Mesodermal cell (in vitro differentiated cells): ENCODE results near the gene DDX4.
"Not testable (repeated sequence)": the region's sequence is repeated elsewhere in the genome, so short reads cannot be mapped to it uniquely, and the experiment has no call there.

ENCODE experiments used
- H3K27ac ChIP-seq: 2 replicates; pipeline ENCODE4 v1.7.0; 2013; ENCODE audit warnings: mild to moderate bottlenecking, low read depth, low read length, moderate library complexity; ENCODE audit not compliant: severe bottlenecking
- H3K36me3 ChIP-seq: 2 replicates; pipeline ENCODE4 v1.7.1; 2013; ENCODE audit warnings: mild to moderate bottlenecking, low read length, moderate library complexity; ENCODE audit not compliant: control insufficient read depth, insufficient read depth
- H3K4me1 ChIP-seq: one replicate; pipeline ENCODE4 v1.7.1; 2013; ENCODE audit warnings: mild to moderate bottlenecking, low read length; ENCODE audit not compliant: insufficient read depth, control insufficient read depth, poor library complexity, severe bottlenecking
- H3K4me3 ChIP-seq: 2 replicates; pipeline ENCODE4 v1.7.0; 2013; ENCODE audit warnings: low read length, control low read depth, mild to moderate bottlenecking; ENCODE audit not compliant: insufficient read depth, poor library complexity, severe bottlenecking; ENCODE audit errors: extremely low read depth
- H3K9me3 ChIP-seq: 2 replicates; pipeline ENCODE4 v1.7.1; 2013; ENCODE audit warnings: mild to moderate bottlenecking, low read length, moderate library complexity; ENCODE audit not compliant: control insufficient read depth
- WGBS, 2 experiments: methylation state at CpG; one replicate each; pipeline ENCODE4 v1.1.5; 2013; ENCODE audit warnings: missing lambda C conversion rate in 2 of 2; ENCODE audit not compliant: insufficient coverage in 2 of 2; 5-methylcytosine and 5-hydroxymethylcytosine counted together

The DDX4 gene

DNA sequence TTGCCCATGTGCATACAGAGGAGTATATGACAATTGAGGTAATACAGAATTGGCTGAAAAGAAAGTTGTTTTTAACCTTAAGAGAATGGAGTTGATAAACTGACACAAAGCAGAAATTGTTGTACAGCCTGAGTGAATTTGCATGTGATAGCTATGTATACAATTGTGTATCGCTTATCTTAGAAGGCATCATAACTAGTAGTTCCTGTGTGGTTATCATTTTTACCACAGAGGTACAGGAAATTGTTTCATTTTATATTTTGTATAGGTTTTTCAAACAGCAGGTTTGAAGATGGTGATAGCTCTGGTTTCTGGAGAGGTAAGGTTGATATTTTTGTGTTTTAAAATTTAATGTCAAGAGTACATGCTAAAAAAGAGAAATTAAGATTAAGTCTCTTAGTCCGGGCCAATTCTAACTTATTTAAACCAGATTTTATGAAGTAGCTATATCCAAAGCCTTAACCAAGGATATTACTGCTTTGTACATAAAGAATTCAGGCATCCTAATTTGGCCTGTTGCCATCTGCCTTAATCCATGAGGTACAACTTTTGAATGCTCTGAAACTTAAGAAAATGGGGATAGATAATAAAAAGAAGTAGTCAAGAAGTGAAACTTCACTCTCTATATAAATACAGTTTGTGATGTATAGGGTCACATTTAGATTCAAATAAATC, 26.0 kb downstream of the DDX4 start:
- H3K27ac ChIP-seq: no peak overlapping the region
- H3K4me1 ChIP-seq: no peaks in the 10 kb centered on the region
- no peaks in the 10 kb centered on the region for H3K36me3 ChIP-seq
- WGBS, 2 experiments: 100% methylated on average over 1 of the region's 2 CpGs; no CpG with 5 or more reads in 1 of the 2 experiments
- H3K9me3 ChIP-seq: no peaks in the 10 kb centered on the region
- no peak overlapping the region for H3K4me3 ChIP-seq

DNA sequence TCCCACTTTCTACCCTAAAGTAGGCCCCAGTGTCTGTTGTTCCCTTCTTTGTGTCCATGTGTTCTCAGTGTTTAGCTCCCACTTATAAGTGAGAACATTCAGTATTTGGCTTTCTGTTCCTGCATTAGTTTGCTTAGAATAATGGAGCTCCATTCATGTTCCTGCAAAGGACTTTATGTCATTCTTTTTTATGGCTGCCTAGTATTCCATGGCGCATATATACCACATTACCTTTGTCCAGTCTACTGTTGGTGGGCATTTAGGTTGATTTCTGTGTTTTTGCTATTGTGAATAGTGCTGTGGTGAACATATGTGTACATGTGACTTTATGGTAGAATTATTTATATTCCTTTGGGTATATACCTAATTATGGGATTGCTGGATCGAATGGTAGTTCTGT, 30.4 kb downstream of the DDX4 start:
- H3K9me3 ChIP-seq: no peaks in the 10 kb centered on the region
- H3K4me3 ChIP-seq: no peak overlapping the region
- H3K4me1 ChIP-seq: no peaks in the 10 kb centered on the region
- WGBS, 2 experiments: no CpG with 5 or more reads among the region's 2 CpGs
- no peaks in the 10 kb centered on the region for H3K36me3 ChIP-seq
- H3K27ac ChIP-seq: no peak overlapping the region

GRCh38 chr5:55771175-55771655, 33.4 kb downstream of the DDX4 start:
- H3K27ac ChIP-seq: no peak overlapping the region
- no peak overlapping the region for H3K4me3 ChIP-seq
- no peaks in the 10 kb centered on the region for H3K4me1 ChIP-seq
- no peaks in the 10 kb centered on the region for H3K36me3 ChIP-seq
- no CpG with 5 or more reads among the region's 2 CpGs for WGBS, 2 experiments
- H3K9me3 ChIP-seq: no peaks in the 10 kb centered on the region

DNA sequence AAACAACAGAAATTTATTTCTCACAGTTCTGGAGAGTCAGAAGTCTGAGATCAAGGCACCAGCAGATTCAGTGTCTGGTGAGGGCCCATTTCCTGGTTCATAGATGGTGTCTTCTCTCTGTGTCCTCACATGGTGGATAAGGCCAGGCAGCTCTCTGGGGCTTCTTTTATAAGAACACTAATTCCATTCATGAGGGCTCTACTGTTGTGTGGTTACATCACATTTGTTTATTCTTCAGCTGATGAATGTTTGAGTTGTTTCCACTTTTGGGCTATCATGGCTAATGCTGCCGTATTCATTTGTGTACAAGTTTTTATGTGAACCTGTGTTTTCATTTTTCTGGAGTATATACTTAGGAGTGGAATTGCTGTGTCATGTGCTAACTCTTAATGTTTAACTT, 35.2 kb downstream of the DDX4 start:
- H3K36me3 ChIP-seq: no peaks in the 10 kb centered on the region
- H3K4me3 ChIP-seq: no peak overlapping the region
- WGBS, 2 experiments: 100% methylated on average over 1 of the region's 1 CpG; no CpG with 5 or more reads in 1 of the 2 experiments
- H3K27ac ChIP-seq: no peak overlapping the region
- H3K4me1 ChIP-seq: no peaks in the 10 kb centered on the region
- H3K9me3 ChIP-seq: no peaks in the 10 kb centered on the region

- H3K4me1 ChIP-seq: no peaks in the 10 kb centered on the region
- WGBS, 2 experiments: 96 to 100% methylated on average over 3 to 4 of the region's 6 CpGs
Observed at GRCh38 chr5:55777332-55777731, 39.5 kb downstream of the DDX4 start.

DNA sequence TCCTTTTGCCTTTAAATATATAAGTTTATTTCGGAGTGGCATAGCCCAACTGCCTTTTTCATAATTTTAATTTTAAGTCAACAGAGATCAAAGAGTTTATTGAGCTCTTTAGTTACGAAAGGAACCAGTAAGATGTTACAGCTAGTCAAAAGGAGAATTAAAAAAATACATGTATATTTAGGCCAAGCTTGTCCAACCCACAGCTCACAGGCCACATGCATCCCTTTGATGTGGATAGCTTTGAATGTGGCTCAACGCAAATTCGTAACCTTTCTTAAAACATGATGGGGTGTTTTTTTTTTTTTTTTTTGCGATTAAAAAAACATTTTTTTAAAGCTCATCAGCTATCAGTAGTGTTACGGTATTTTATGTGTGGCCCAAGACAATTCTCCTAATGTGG, 63.1 kb downstream of the DDX4 start:
- Histone ChIP-seq H3K4me3 (no peak overlapping the region), H3K4me1 (no peaks in the 10 kb centered on the region), H3K27ac (no peak overlapping the region), H3K9me3 (no peaks in the 10 kb centered on the region), H3K36me3 (no peaks in the 10 kb centered on the region)
- 80% methylated on average over 1 of the region's 6 CpGs; no CpG with 5 or more reads in 1 of the 2 experiments for WGBS, 2 experiments

More at GRCh38 chr5:55777332-55777731, 39.5 kb downstream of the DDX4 start:
- H3K4me3 ChIP-seq: no peak overlapping the region
- H3K9me3 ChIP-seq: no peaks in the 10 kb centered on the region
- H3K27ac ChIP-seq: no peak overlapping the region
- H3K36me3 ChIP-seq: no peaks in the 10 kb centered on the region

DNA sequence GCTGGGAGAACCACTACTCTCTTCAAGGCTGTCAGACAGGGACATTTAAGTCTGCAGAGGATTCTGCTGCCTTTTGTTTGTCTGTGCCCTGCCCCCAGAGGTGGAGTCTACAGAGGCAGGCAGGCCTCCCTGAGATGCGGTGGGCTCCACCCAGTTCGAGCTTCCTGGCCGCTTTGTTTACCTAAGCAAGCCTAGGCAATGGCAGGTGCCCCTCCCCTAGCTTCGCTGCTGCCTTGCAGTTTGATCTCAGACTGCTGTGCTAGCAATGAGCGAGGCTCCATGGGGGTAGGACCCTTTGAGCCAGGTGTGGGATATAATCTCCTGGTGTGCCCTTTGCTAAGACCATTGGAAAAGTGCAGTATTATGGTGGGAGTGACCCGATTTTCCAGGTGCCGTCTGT, 71.0 kb downstream of the DDX4 start:
- not testable (repeated sequence) for H3K4me3 ChIP-seq
- 93% methylated on average over 2 to 7 of the region's 7 CpGs for WGBS, 2 experiments

GRCh38 chr5:55815939-55816338, 78.1 kb downstream of the DDX4 start:
- H3K9me3 ChIP-seq, H3K4me3 ChIP-seq, H3K36me3 ChIP-seq, H3K4me1 ChIP-seq, H3K27ac ChIP-seq: not testable (repeated sequence)
- WGBS, 2 experiments: 67 to 95% methylated on average over 3 to 4 of the region's 4 CpGs

More for the DNA sequence above, 71.0 kb downstream of the DDX4 start:
- not testable (repeated sequence) for H3K9me3 ChIP-seq, H3K36me3 ChIP-seq, H3K27ac ChIP-seq, H3K4me1 ChIP-seq

DNA sequence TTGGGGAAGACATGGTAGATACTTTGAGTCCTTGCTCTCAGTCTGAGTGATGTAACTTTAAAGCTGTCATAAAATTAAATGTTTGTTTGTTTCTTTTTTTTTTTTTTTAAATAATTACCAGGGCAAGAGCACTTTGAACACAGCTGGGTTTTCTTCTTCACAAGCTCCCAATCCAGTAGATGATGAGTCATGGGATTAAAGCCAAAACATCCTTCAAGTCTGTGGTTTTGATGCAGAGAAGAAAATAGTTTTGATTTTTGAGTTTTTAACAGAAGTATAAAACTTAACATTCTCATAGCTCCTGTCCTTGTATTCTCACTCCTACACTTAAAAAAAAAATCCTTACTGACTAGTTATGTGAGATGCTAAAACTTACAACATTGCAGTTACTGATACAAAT, 78.5 kb downstream of the DDX4 start:
- Histone ChIP-seq H3K36me3 (no peaks in the 10 kb centered on the region), H3K27ac (no peak overlapping the region), H3K4me1 (no peaks in the 10 kb centered on the region), H3K4me3 (no peak overlapping the region), H3K9me3 (no peaks in the 10 kb centered on the region)

DNA sequence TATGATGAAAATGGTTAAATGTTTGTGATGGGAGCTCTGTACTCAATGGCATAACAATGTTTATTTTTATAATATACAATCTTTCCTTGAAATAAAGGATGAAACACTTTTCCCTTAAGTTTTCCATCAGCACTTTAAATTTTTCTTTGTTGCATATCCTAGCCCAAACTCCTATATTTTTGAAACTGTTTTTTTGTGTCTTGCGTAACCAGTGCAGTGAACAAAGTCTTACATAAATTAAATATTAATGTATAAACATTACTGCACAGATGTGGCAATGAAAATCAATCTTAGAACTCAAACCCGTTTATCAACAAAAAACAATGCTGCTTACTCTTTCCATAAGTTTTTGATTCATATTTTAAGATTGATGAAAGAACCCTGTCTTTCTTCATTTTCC, 79.2 kb downstream of the DDX4 start:
- WGBS, 2 experiments: no CpG with 5 or more reads among the region's 2 CpGs
- Histone ChIP-seq H3K4me1 (no peaks in the 10 kb centered on the region), H3K27ac (no peak overlapping the region), H3K36me3 (no peaks in the 10 kb centered on the region), H3K4me3 (no peak overlapping the region), H3K9me3 (no peaks in the 10 kb centered on the region)

DNA sequence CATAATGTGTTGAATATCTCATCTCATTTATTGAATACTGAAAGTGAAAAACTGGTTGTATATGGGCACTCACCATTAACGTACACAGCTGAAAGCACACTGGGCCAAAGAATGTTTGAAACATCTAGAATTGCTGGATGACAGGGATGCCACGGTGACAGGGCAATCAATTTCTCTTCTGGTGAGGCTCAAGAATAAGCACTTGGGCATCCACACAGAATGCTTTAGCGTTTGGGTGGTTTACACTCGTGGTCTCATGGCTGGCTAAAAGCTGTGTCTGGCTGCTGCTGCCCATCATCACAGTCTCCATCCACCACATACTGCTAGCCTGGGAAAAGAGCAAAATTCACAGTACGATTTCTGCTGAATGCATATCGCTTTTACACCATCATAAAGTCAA, 82.6 kb downstream of the DDX4 start:
- 84 to 90% methylated on average over 6 of the region's 6 CpGs for WGBS, 2 experiments
- no peaks in the 10 kb centered on the region for H3K36me3 ChIP-seq

More for the DNA sequence above, 82.6 kb downstream of the DDX4 start:
- Histone ChIP-seq H3K27ac (no peak overlapping the region), H3K9me3 (no peaks in the 10 kb centered on the region), H3K4me1 (no peaks in the 10 kb centered on the region), H3K4me3 (no peak overlapping the region)
